ENCODE data around the gene TK1. TPM values are rescaled to one million over a fixed set of nuclear protein-coding genes. Genes with fewer than 3 reads are reported as not detected.

Gene TK1
- total RNA-seq, 2 experiments from 2014 or later = 175 to 179 TPM

DNA sequence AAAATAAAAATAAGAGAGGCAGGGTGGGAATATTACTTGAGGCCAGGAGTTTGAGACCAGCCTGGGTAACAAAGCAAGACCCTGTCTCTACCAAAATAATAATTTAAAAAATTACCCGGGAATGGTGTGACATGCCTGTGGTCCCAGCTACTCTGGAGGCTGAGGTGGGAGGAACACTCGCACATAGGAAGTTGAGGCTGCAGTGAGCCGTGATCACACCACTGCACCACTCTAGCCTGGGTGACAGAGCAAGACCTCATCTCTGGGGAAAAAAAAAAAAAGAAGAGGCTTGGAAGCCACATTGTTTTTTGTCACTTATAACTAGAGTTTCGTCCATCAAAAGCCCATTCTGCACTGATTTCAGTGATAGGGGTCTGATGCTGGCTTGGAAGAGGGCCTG, 41.3 kb upstream of the TK1 start:
- Mint-ChIP-seq H3K27me3 (peaks cover 32% of the 10 kb centered on the region), H3K9me3 (no peaks in the 10 kb centered on the region), H3K4me3 (no peak overlapping the region), H3K36me3 (ENCODE audit: low read depth) (peaks cover 20% of the 10 kb centered on the region), H3K27ac (no peak overlapping the region), H3K4me1 (ENCODE audit: low read depth) (peaks cover 15% of the 10 kb centered on the region)
- no peak for ATAC-seq
- CTCF ChIA-PET = interaction anchor here (4.7 kb wide), 1 partner anchor 23 kb away, joined by 22 read pairs; no protein-coding TSS in a partner anchor
- TF ChIP-seq CTCF (IDR thresholded peaks at IDR 0.05) = no peak
- POLR2A ChIA-PET = no interaction called here
- intact Hi-C loops (cut with micrococcal nuclease) = no loop called here
- DNase-seq = no peak

GRCh38 chr17:78227455-78227916, 40.6 kb upstream of the TK1 start:
- no peak for DNase-seq
- POLR2A ChIA-PET = no interaction called here
- no peak overlapping the region for H3K4me3 Mint-ChIP-seq
- H3K27ac Mint-ChIP-seq = no peak overlapping the region
- peaks cover 11% of the 10 kb centered on the region for H3K4me1 Mint-ChIP-seq (ENCODE audit: low read depth)
- H3K27me3 Mint-ChIP-seq = peaks cover 28% of the 10 kb centered on the region
- no peak for TF ChIP-seq CTCF (IDR thresholded peaks at IDR 0.05)
- no peaks in the 10 kb centered on the region for H3K9me3 Mint-ChIP-seq
- CTCF ChIA-PET = interaction anchor here (1.5 to 4.7 kb wide), 2 partner anchors 23 to 63 kb away, joined by 4 to 22 read pairs; no protein-coding TSS in a partner anchor
- no peak for ATAC-seq
- intact Hi-C loops (cut with micrococcal nuclease) = no loop called here
- peaks cover 26% of the 10 kb centered on the region for H3K36me3 Mint-ChIP-seq (ENCODE audit: low read depth)

GRCh38 chr17:78226759-78227454, 40.1 kb upstream of the TK1 start:
- no peaks in the 10 kb centered on the region for H3K9me3 Mint-ChIP-seq
- H3K27ac Mint-ChIP-seq = no peak overlapping the region
- ChIA-PET CTCF (interaction anchor here (1.5 to 4.7 kb wide), 2 partner anchors 24 to 63 kb away, joined by 4 to 22 read pairs; no protein-coding TSS in a partner anchor), POLR2A (interaction anchor here (0.6 to 1.3 kb wide), 5 partner anchors 9 to 297 kb away, joined by 3 read pairs; no protein-coding TSS in a partner anchor)
- H3K27me3 Mint-ChIP-seq = peaks cover 22% of the 10 kb centered on the region
- no peak for DNase-seq
- intact Hi-C loops (cut with micrococcal nuclease) = no loop called here
- ATAC-seq = no peak
- TF ChIP-seq CTCF (IDR thresholded peaks at IDR 0.05) = no peak
- H3K36me3 Mint-ChIP-seq (ENCODE audit: low read depth) = peaks cover 26% of the 10 kb centered on the region
- no peak overlapping the region for H3K4me3 Mint-ChIP-seq
- H3K4me1 Mint-ChIP-seq (ENCODE audit: low read depth) = peaks cover 8% of the 10 kb centered on the region

- H3K27ac Mint-ChIP-seq = no peak overlapping the region
- peaks cover 19% of the 10 kb centered on the region for H3K27me3 Mint-ChIP-seq
- CTCF ChIA-PET = interaction anchor here (1.4 to 4.7 kb wide), 3 partner anchors 25 to 141 kb away, joined by 4 to 22 read pairs (median 4); no protein-coding TSS in a partner anchor
- H3K4me3 Mint-ChIP-seq = no peak overlapping the region
- POLR2A ChIA-PET = interaction anchor here (0.6 to 1.3 kb wide), 7 partner anchors 8 to 297 kb away, joined by 3 read pairs; no protein-coding TSS in a partner anchor
- no peak for TF ChIP-seq CTCF (IDR thresholded peaks at IDR 0.05)
- H3K4me1 Mint-ChIP-seq (ENCODE audit: low read depth) = peaks cover 6% of the 10 kb centered on the region
- ATAC-seq = no peak
- intact Hi-C loops (cut with micrococcal nuclease) = no loop called here
- no peaks in the 10 kb centered on the region for H3K9me3 Mint-ChIP-seq
- no peak for DNase-seq
- peaks cover 26% of the 10 kb centered on the region for H3K36me3 Mint-ChIP-seq (ENCODE audit: low read depth)
These were observed 39.4 kb upstream of the TK1 start for GRCh38 chr17:78226055-78226758.

Data from activated CD8-positive, alpha-beta T cell treated with anti-CD3 and anti-CD28 coated beads for 36 hours (primary cell).